K562 (cell line): Measurements from ENCODE around the gene ADAP2. TPM values are rescaled to one million over a fixed set of nuclear protein-coding genes. Genes with fewer than 3 reads are reported as not detected.

ENCODE experiments used
- CC2D1A ChIP-seq: fragments of 450-650 bp; IDR thresholded peaks from 2 replicates; pipeline ENCODE4 v1.6.1; 2017; ENCODE audit warnings: mild to moderate bottlenecking
- ETS1 ChIP-seq: conservative IDR thresholded peaks from 2 replicates; pipeline ENCODE4 v1.6.1; 2011; ENCODE audit warnings: low read depth, mild to moderate bottlenecking, low read length; ENCODE audit not compliant: control insufficient read depth
- KDM2B ChIP-seq: fragments of 250-450 bp; sonication (Bioruptor Pico); IDR thresholded peaks from 2 replicates; pipeline ENCODE4 v1.8.0; 2021; ENCODE audit warnings: mild to moderate bottlenecking, moderate library complexity
- KLF1 ChIP-seq: fragments of 450-650 bp; IDR thresholded peaks from 2 replicates; pipeline ENCODE4 v1.6.1; 2016; ENCODE audit warnings: missing genetic modification characterization, missing compliant biosample characterization
- LARP7 ChIP-seq: fragments of 450-650 bp; IDR thresholded peaks from 2 replicates; pipeline ENCODE4 v1.6.1; 2016
- MYC ChIP-seq, 2 experiments: fragments of 250-450 bp in 1 of 2; sonication (Bioruptor Pico) in 1 of 2; IDR thresholded peaks; 2 replicates each; pipeline versions ENCODE4 v1.5.1 to v1.6.1; 2012 to 2021; ENCODE audit warnings: low read depth in 2 of 2, borderline replicate concordance in 1 of 2, improper control_type of control experiment in 1 of 2, low read length in 1 of 2, mild to moderate bottlenecking in 1 of 2, moderate library complexity in 1 of 2
- NCOA4 ChIP-seq: fragments of 450-650 bp; IDR thresholded peaks from 2 replicates; pipeline ENCODE4 v1.6.1; 2018; ENCODE audit warnings: mild to moderate bottlenecking; ENCODE audit not compliant: partially characterized antibody
- NR0B1 ChIP-seq: fragments of 450-650 bp; IDR thresholded peaks from one replicate; pipeline ENCODE4 v1.6.1; 2018; ENCODE audit warnings: mild to moderate bottlenecking, moderate library complexity; ENCODE audit not compliant: partially characterized antibody
- POLR2A ChIP-seq: fragments of 450-650 bp; conservative IDR thresholded peaks from 2 replicates; pipeline ENCODE4 v1.6.1; 2016
- RAD21 ChIP-seq, 2 experiments: fragments of 250-450 bp in 1 of 2; fragments of 450-650 bp in 1 of 2; sonication (Bioruptor Pico) in 1 of 2; formaldehyde crosslinking in 1 of 2; IDR thresholded peaks in 1 of 2; conservative IDR thresholded peaks in 1 of 2; 2 replicates each; pipeline versions ENCODE4 v1.4.0 to v1.8.0; 2020 to 2022; ENCODE audit warnings: mild to moderate bottlenecking in 2 of 2, moderate library complexity in 1 of 2
- SFPQ ChIP-seq: fragments of 200-400 bp; formaldehyde crosslinking; IDR thresholded peaks from 2 replicates; pipeline ENCODE4 v1.6.1; 2017; ENCODE audit warnings: mild to moderate bottlenecking, low read depth, low read length, moderate library complexity
- SIN3B ChIP-seq: fragments of 450-650 bp; IDR thresholded peaks from 2 replicates; pipeline ENCODE4 v1.6.1; 2017; ENCODE audit warnings: low read depth, mild to moderate bottlenecking, moderate library complexity
- SMAD1 ChIP-seq: fragments of 150-350 bp; IDR thresholded peaks from 2 replicates; pipeline ENCODE4 v1.6.1; 2014; ENCODE audit warnings: low read length, low read depth; ENCODE audit not compliant: partially characterized antibody
- TAL1 ChIP-seq: fragments of 450-650 bp; IDR thresholded peaks from 2 replicates; pipeline ENCODE4 v1.6.1; 2016; ENCODE audit warnings: mild to moderate bottlenecking
- TCF3 ChIP-seq: sonication (generic); formaldehyde crosslinking; IDR thresholded peaks from 2 replicates; pipeline ENCODE4 v1.4.0; 2020; ENCODE audit warnings: mild to moderate bottlenecking, missing genetic modification reagents
- ZFP36 ChIP-seq: fragments of 150-350 bp; IDR thresholded peaks from 2 replicates; pipeline ENCODE4 v1.6.1; 2018; ENCODE audit warnings: low read length, low read depth; ENCODE audit not compliant: partially characterized antibody
- ZNF253 ChIP-seq: fragments of 250-450 bp; sonication (Bioruptor Pico); conservative IDR thresholded peaks from 2 replicates; pipeline ENCODE4 v1.6.1; 2021; ENCODE audit warnings: mild to moderate bottlenecking
- ZNF263 ChIP-seq: sonication (generic); formaldehyde crosslinking; IDR thresholded peaks from 2 replicates; pipeline ENCODE4 v1.8.0; 2022; ENCODE audit warnings: mild to moderate bottlenecking, missing genetic modification reagents, borderline replicate concordance
- ZNF3 ChIP-seq: fragments of 250-450 bp; sonication (Bioruptor Pico); IDR thresholded peaks from 2 replicates; pipeline ENCODE4 v1.5.0; 2021; ENCODE audit warnings: mild to moderate bottlenecking, moderate library complexity
- ZNF384 ChIP-seq: IDR thresholded peaks from 2 replicates; pipeline ENCODE4 v1.6.1; 2012; ENCODE audit warnings: low read depth, low read length, improper control_type of control experiment
- ZNF511 ChIP-seq: sonication (generic); formaldehyde crosslinking; IDR thresholded peaks from 2 replicates; pipeline ENCODE4 v1.8.0; 2022; ENCODE audit warnings: mild to moderate bottlenecking, missing genetic modification reagents
- ZNF561 ChIP-seq: fragments of 450-650 bp; formaldehyde crosslinking; conservative IDR thresholded peaks from 2 replicates; pipeline ENCODE4 v1.4.0; 2020; ENCODE audit warnings: mild to moderate bottlenecking, moderate library complexity
- ZNF589 ChIP-seq: fragments of 200-800 bp; sonication (Bioruptor generic); IDR thresholded peaks from 2 replicates; pipeline ENCODE4 v1.6.1; 2016; ENCODE audit warnings: low read depth, missing genetic modification characterization, missing compliant biosample characterization
- ZNF717 ChIP-seq: fragments of 250-450 bp; sonication (Bioruptor Pico); IDR thresholded peaks from 2 replicates; pipeline ENCODE4 v1.5.0; 2021
- polyA plus RNA-seq, 8 experiments: library from polyadenylated mRNA; depleted of rRNA in 4 of 8; stranded (reverse) in 5 of 8; unstranded in 3 of 8; fragments of >200 nt; fragmentation: Nextera tagmentation in 2 of 8; fragmentation: Illumina TruSeq in 1 of 8; extraction: Ambion mirVana in 2 of 8; extraction: Trizol in 1 of 8; gene quantifications; 2 replicates each; pipeline versions ENCODE4 v1.2.1 to v1.2.3, GENCODE V29; 2011 to 2014; ENCODE audit warnings: inconsistent platforms in 1 of 8, missing spikeins in 1 of 8
- total RNA-seq, 7 experiments: library from RNA; depleted of rRNA in 6 of 7; stranded (reverse); fragments of >200 nt in 6 of 7; fragmentation: Illumina TruSeq in 2 of 7; extraction: Trizol in 2 of 7; gene quantifications; 2 replicates each; pipeline versions ENCODE4 v1.2.1 to v1.2.3, GENCODE V29; 2011 to 2021; ENCODE audit warnings: low replicate concordance in 1 of 7

The ADAP2 gene
- total and polyA plus RNA-seq, 9 of the 15 experiments (the other 6 are each of a cell fraction or from before 2014, with no cell fraction given): 0.06 to 0.73 (median 0.23) TPM; not detected in 5

GRCh38 chr17:30906101-30906911 is 15.4 kb upstream of the ADAP2 start, which contains the start of gene TEFM (continued):
- 0 out of 2 replicates have a peak, but pooled peaks have one; percentile 24 for TF ChIP-seq ZNF561 (CRISPR knock-in tag)
- no peak for TF ChIP-seq SMAD1
- peak; percentile 89 for TF ChIP-seq ZFP36
- no peak for TF ChIP-seq ZNF253
- TF ChIP-seq ZNF511 (CRISPR knock-in tag): no peak
- TF ChIP-seq CC2D1A: no peak
- TF ChIP-seq ZNF589 (CRISPR knock-in tag): peak; percentile 66; the same call in 1 of the 2 replicates
- TF ChIP-seq ZNF3 (CRISPR knock-in tag): no peak
- no peak for TF ChIP-seq KLF1 (tag)
- peak in 1 of 2 experiments; percentile 27; a peak in 2 of 4 replicates for TF ChIP-seq RAD21 (CRISPR knock-in tag; conservative IDR thresholded peaks at IDR 0.05 in 1 of 2, IDR thresholded peaks at IDR 0.05 in 1 of 2)
- peak; percentile 54; the same call in 1 of the 2 replicates for TF ChIP-seq ZNF384
- no peak for TF ChIP-seq NR0B1
- TF ChIP-seq MYC (IDR thresholded peaks at IDR 0.05; ENCODE audit: low read depth, low read length): peak; percentile 74
- TF ChIP-seq MYC (CRISPR knock-in tag; IDR thresholded peaks at IDR 0.05; ENCODE audit: borderline replicate concordance, low read depth): no peak
- peak; percentile 83 for TF ChIP-seq ETS1
- TF ChIP-seq KDM2B: peak; percentile 83; the same call in 1 of the 2 replicates
- TF ChIP-seq TCF3: no peak
- no peak for TF ChIP-seq SFPQ
- peak; percentile 94 for TF ChIP-seq SIN3B
- no peak; the same call in 1 of the 2 replicates for TF ChIP-seq ZNF263 (CRISPR knock-in tag)
- TF ChIP-seq TAL1: peak; percentile 27; the same call in 1 of the 2 replicates
- no peak for TF ChIP-seq NCOA4
- TF ChIP-seq ZNF717 (CRISPR knock-in tag): no peak
- TF ChIP-seq POLR2A: peak; percentile 95
- TF ChIP-seq LARP7: no peak
